SHP77 (cell line): ENCODE results near the gene ZNF473.

Source experiments
- DNase-seq, 2 experiments: peaks; one replicate each; lab custom pipeline; 2025; lab: John Stamatoyannopoulos, UW

Gene ZNF473

GRCh38 chr19:50003810-50004419 lies 21.9 kb upstream of the ZNF473 start:
- no peak for DNase-seq

- DNase-seq: no peak
Measured at GRCh38 chr19:50005428-50005827, 20.4 kb upstream of the ZNF473 start.

GRCh38 chr19:50007170-50007569 lies 18.6 kb upstream of the ZNF473 start:
- no peak for DNase-seq

- DNase-seq: no peak
Measured at GRCh38 chr19:50007947-50008346, 17.9 kb upstream of the ZNF473 start.

- peak in 1 of 2 experiments; percentile 4 for DNase-seq
Measured at GRCh38 chr19:50008532-50008931, 17.3 kb upstream of the ZNF473 start.

- no peak for DNase-seq
Measured at GRCh38 chr19:50016225-50016807, 9.5 kb upstream of the ZNF473 start.

- no peak for DNase-seq
Measured at GRCh38 chr19:50020481-50020880, 5.3 kb upstream of the ZNF473 start.

GRCh38 chr19:50022823-50023222 lies 3.0 kb upstream of the ZNF473 start:
- DNase-seq: no peak

- peak in 1 of 2 experiments; percentile 28 for DNase-seq
Measured at GRCh38 chr19:50024719-50025021, 1.1 kb upstream of the ZNF473 start.

GRCh38 chr19:50025022-50025793 lies 597 bp upstream of the ZNF473 start, which contains the start of gene VRK3:
Gene VRK3, minus strand, starts transcription at chr19:50025372. Its CDS starts 9,210 bp downstream, at chr19:50016162.
- DNase-seq: peak; percentile 99 to 100

- no peak for DNase-seq
Measured at GRCh38 chr19:50026550-50026906, 723 bp downstream of the ZNF473 start.

GRCh38 chr19:50030225-50030624 lies 4.4 kb downstream of the ZNF473 start:
- no peak for DNase-seq

- no peak for DNase-seq
Measured at GRCh38 chr19:50030937-50031336, 5.1 kb downstream of the ZNF473 start.

- DNase-seq: no peak
Measured at GRCh38 chr19:50036908-50037307, 11.1 kb downstream of the ZNF473 start.

GRCh38 chr19:50039968-50040367 lies 14.2 kb downstream of the ZNF473 start:
- DNase-seq: no peak

- no peak for DNase-seq
Measured at GRCh38 chr19:50040967-50041366, 15.2 kb downstream of the ZNF473 start.

GRCh38 chr19:50042363-50043024 lies 16.7 kb downstream of the ZNF473 start:
- DNase-seq: no peak

GRCh38 chr19:50043967-50044366 lies 18.2 kb downstream of the ZNF473 start:
- DNase-seq: no peak

GRCh38 chr19:50044922-50045321 lies 19.1 kb downstream of the ZNF473 start:
- DNase-seq: no peak

- peak; percentile 18 to 23 for DNase-seq
Measured at GRCh38 chr19:50046649-50047503, 21.1 kb downstream of the ZNF473 start.

GRCh38 chr19:50047671-50048070 lies 21.9 kb downstream of the ZNF473 start:
- no peak for DNase-seq
